ENCODE results near the gene FAM43A. TPM values are rescaled to one million over a fixed set of nuclear protein-coding genes. Genes with fewer than 3 reads are reported as not detected.

The FAM43A gene
- polyA plus RNA-seq, 1 experiment = 14.6 TPM

- Histone ChIP-seq H3K27me3 (ENCODE audit: control insufficient read depth, insufficient read depth, low read length) (peaks cover 2% of the 10 kb centered on the region; the same call in 1 of the 2 replicates), H3K4me3 (ENCODE audit: low read depth, low read length) (no peak overlapping the region), H3K36me3 (ENCODE audit: control insufficient read depth, insufficient read depth, low read length) (no peaks in the 10 kb centered on the region)
- TF ChIP-seq, protein P1, sequence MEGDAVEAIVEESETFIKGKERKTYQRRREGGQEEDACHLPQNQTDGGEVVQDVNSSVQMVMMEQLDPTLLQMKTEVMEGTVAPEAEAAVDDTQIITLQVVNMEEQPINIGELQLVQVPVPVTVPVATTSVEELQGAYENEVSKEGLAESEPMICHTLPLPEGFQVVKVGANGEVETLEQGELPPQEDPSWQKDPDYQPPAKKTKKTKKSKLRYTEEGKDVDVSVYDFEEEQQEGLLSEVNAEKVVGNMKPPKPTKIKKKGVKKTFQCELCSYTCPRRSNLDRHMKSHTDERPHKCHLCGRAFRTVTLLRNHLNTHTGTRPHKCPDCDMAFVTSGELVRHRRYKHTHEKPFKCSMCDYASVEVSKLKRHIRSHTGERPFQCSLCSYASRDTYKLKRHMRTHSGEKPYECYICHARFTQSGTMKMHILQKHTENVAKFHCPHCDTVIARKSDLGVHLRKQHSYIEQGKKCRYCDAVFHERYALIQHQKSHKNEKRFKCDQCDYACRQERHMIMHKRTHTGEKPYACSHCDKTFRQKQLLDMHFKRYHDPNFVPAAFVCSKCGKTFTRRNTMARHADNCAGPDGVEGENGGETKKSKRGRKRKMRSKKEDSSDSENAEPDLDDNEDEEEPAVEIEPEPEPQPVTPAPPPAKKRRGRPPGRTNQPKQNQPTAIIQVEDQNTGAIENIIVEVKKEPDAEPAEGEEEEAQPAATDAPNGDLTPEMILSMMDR (IDR thresholded peaks at IDR 0.05; ENCODE audit: insufficient read depth, low read depth, low read length) = no peak
- DNase-seq (ENCODE audit: low read depth) = no peak
- ChIA-PET CTCF (no interaction called here), POLR2A (no interaction called here)
These were observed 19.5 kb downstream of the FAM43A start for GRCh38 chr3:194705227-194705626.

DNA sequence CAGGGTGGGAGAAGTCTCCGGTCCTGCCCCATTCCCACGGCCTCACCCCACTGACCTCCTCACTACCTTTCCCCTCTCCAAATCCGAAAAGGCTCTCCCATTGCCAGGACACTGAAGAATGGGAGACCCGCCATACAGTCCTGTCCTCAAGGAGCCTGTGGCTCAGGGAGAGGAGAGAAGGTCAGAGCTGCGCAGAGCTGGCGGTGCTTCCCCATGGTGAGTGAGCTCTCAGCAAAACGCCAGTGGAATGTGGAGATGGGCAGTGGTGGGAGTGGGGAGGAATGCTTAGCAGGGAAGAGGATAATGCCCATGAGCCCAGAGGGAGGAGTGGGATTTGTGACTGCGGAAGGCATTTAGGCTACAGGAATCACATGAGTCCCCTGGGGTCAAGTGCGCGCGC is 20.1 kb downstream of the FAM43A start:
- POLR2A ChIA-PET = no interaction called here

GRCh38 chr3:194707147-194707540 is 21.5 kb downstream of the FAM43A start:
- no peaks in the 10 kb centered on the region for H3K36me3 ChIP-seq (ENCODE audit: control insufficient read depth, insufficient read depth, low read length)
- H3K4me3 ChIP-seq (ENCODE audit: low read depth, low read length) = no peak overlapping the region
- ChIA-PET CTCF (interaction anchor here (0.6 to 1.1 kb wide), 2 partner anchors 9 to 65 kb away, joined by 3 to 5 read pairs; no protein-coding TSS in a partner anchor), POLR2A (interaction anchor here (0.6 kb wide), 1 partner anchor 548 kb away, joined by 5 read pairs; no protein-coding TSS in a partner anchor)
- no peak for DNase-seq (ENCODE audit: low read depth)
- TF ChIP-seq, protein P1 (IDR thresholded peaks at IDR 0.05; ENCODE audit: insufficient read depth, low read depth, low read length) = no peak
- H3K27me3 ChIP-seq (ENCODE audit: control insufficient read depth, insufficient read depth, low read length) = peaks cover 2% of the 10 kb centered on the region; the same call in 1 of the 2 replicates

More for the DNA sequence above, 20.1 kb downstream of the FAM43A start:
- TF ChIP-seq, protein P1 (IDR thresholded peaks at IDR 0.05; ENCODE audit: insufficient read depth, low read depth, low read length) = no peak
- no peak for DNase-seq (ENCODE audit: low read depth)
- H3K27me3 ChIP-seq (ENCODE audit: control insufficient read depth, insufficient read depth, low read length) = peaks cover 2% of the 10 kb centered on the region; the same call in 1 of the 2 replicates
- H3K4me3 ChIP-seq (ENCODE audit: low read depth, low read length) = no peak overlapping the region
- H3K36me3 ChIP-seq (ENCODE audit: control insufficient read depth, insufficient read depth, low read length) = no peaks in the 10 kb centered on the region
- CTCF ChIA-PET = interaction anchor here (0.8 kb wide), 1 partner anchor 168 kb away, joined by 3 read pairs; no protein-coding TSS in a partner anchor

GRCh38 chr3:194711286-194711685 is 25.6 kb downstream of the FAM43A start:
- Histone ChIP-seq H3K27me3 (ENCODE audit: control insufficient read depth, insufficient read depth, low read length) (peaks cover 1% of the 10 kb centered on the region; the same call in 1 of the 2 replicates), H3K36me3 (ENCODE audit: control insufficient read depth, insufficient read depth, low read length) (no peaks in the 10 kb centered on the region), H3K4me3 (ENCODE audit: low read depth, low read length) (no peak overlapping the region)
- no peak for DNase-seq (ENCODE audit: low read depth)
- ChIA-PET POLR2A (no interaction called here), CTCF (interaction anchor here (0.9 kb wide), 1 partner anchor 16 kb away, joined by 4 read pairs; no protein-coding TSS in a partner anchor)
- TF ChIP-seq, protein P1 (IDR thresholded peaks at IDR 0.05; ENCODE audit: insufficient read depth, low read depth, low read length) = no peak

DNA sequence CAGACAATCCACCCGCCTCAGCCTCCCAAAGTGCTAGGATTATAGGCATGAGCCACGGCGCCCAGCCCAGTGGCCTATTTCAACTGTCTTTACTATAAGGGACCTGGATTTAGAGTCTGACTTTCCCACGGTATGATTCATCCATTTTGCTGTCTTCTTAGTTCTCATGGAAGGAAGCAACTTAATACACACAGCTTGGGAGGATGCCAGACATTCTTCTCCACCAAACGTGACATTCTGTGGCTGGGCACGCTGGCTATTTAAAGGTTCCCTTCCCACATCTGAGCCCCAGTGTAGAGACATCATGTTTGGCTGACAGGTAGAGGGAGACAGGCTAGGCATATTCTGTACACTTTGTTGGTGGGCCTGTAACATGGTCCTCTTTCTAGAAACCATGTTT is 26.2 kb downstream of the FAM43A start:
- CTCF ChIA-PET = interaction anchor here (0.9 kb wide), 1 partner anchor 15 kb away, joined by 4 read pairs; no protein-coding TSS in a partner anchor
- POLR2A ChIA-PET = no interaction called here
- TF ChIP-seq, protein P1 (IDR thresholded peaks at IDR 0.05; ENCODE audit: insufficient read depth, low read depth, low read length) = no peak
- H3K36me3 ChIP-seq (ENCODE audit: control insufficient read depth, insufficient read depth, low read length) = no peaks in the 10 kb centered on the region
- no peak overlapping the region for H3K4me3 ChIP-seq (ENCODE audit: low read depth, low read length)
- peak; percentile 90 for DNase-seq (ENCODE audit: low read depth)
- peaks cover 3% of the 10 kb centered on the region; the same call in 1 of the 2 replicates for H3K27me3 ChIP-seq (ENCODE audit: control insufficient read depth, insufficient read depth, low read length)

Measured in BJ (cell line).